Spleen (tissue), 7 donors: ENCODE data around the gene GNG4.

Experiments
- POLR2A ChIP-seq, 3 donors: fragments of 450-650 bp; IDR thresholded peaks; one replicate each; pipeline ENCODE4 v1.5.1; 2017; ENCODE audit warnings: antibody characterized with exemption in 3 of 3, mild to moderate bottlenecking in 1 of 3
- TF ChIP-seq, protein P1 (sequence below), 11 experiments: fragments of 200-600 bp in 7 of 11; fragments of 450-650 bp in 4 of 11; sonication (generic) in 4 of 11; IDR thresholded peaks in 8 of 11; conservative IDR thresholded peaks in 3 of 11; 1 replicate in 7 of 11; 2 replicates in 4 of 11; pipeline versions ENCODE4 v1.4.0 to v1.8.0; 2016 to 2021; ENCODE audit warnings: antibody characterized with exemption in 11 of 11, inconsistent platforms in 4 of 11, mild to moderate bottlenecking in 1 of 11
- donor health status: DM: no; HTN: no; CAD: no; lungs with moderate emphysema.
- donor health status: DM: no; HTN: no; CAD: no.
- donor health status: DM: no; HTN: no; CAD: no.

DNA sequence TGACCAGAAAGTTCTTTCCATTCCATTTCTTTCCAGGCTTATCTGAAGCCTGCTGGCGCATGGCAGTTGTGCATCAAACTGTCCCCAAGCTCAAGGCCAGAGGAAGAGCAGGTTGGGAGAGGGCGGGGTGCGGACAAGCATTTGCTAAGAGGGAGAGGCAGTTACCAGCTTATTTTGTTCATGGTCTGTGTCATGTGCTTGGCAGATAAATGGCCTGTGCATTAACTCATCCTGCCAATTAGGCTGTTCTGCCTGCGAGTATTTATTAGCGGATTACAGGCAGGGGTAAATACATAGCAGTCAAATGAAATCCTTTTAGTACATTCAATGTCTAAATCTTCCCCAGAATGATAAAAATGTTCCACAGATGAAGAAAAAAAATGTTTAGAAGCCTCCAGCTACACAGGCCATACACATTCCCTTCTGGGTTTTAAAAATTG is 96.5 kb downstream of the GNG4 start:
- TF ChIP-seq, protein P1, sequence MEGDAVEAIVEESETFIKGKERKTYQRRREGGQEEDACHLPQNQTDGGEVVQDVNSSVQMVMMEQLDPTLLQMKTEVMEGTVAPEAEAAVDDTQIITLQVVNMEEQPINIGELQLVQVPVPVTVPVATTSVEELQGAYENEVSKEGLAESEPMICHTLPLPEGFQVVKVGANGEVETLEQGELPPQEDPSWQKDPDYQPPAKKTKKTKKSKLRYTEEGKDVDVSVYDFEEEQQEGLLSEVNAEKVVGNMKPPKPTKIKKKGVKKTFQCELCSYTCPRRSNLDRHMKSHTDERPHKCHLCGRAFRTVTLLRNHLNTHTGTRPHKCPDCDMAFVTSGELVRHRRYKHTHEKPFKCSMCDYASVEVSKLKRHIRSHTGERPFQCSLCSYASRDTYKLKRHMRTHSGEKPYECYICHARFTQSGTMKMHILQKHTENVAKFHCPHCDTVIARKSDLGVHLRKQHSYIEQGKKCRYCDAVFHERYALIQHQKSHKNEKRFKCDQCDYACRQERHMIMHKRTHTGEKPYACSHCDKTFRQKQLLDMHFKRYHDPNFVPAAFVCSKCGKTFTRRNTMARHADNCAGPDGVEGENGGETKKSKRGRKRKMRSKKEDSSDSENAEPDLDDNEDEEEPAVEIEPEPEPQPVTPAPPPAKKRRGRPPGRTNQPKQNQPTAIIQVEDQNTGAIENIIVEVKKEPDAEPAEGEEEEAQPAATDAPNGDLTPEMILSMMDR (IDR thresholded peaks at IDR 0.05 in 8 of 11, conservative IDR thresholded peaks at IDR 0.05 in 3 of 11): peak in 2 of 11 experiments; percentile 8 to 14
- TF ChIP-seq POLR2A (IDR thresholded peaks at IDR 0.05): no peak
